GM21529 (cell line): Measurements from ENCODE around the gene ERFE.
"Not testable (repeated sequence)": the region's sequence is repeated elsewhere in the genome, so short reads cannot be mapped to it uniquely, and the experiment has no call there.

Source experiments
- ATAC-seq: cut with Tn5 transposase; IDR thresholded peaks from one replicate; pipeline ENCODE4 v1.9.1; 2021; ENCODE audit not compliant: unreplicated experiment

Gene ERFE

GRCh38 chr2:238167344-238167715 is 8.6 kb downstream of the ERFE start:
- no peak for ATAC-seq

GRCh38 chr2:238167761-238168160 is 9.0 kb downstream of the ERFE start:
- no peak for ATAC-seq

GRCh38 chr2:238168196-238169047 is 9.7 kb downstream of the ERFE start:
- ATAC-seq = no peak

GRCh38 chr2:238169048-238169707 is 10.4 kb downstream of the ERFE start:
- no peak for ATAC-seq

- ATAC-seq = no peak
These were observed 11.0 kb downstream of the ERFE start for GRCh38 chr2:238169708-238170251.

GRCh38 chr2:238170386-238171071 is 11.8 kb downstream of the ERFE start:
- ATAC-seq = no peak

GRCh38 chr2:238171072-238171431 is 12.3 kb downstream of the ERFE start:
- not testable (repeated sequence) for ATAC-seq

- no peak for ATAC-seq
These were observed 12.9 kb downstream of the ERFE start for GRCh38 chr2:238171575-238172187.

GRCh38 chr2:238172439-238172838 is 13.7 kb downstream of the ERFE start:
- no peak for ATAC-seq

- ATAC-seq = no peak
These were observed 14.9 kb downstream of the ERFE start for GRCh38 chr2:238173692-238174091.

- ATAC-seq = no peak
These were observed 15.5 kb downstream of the ERFE start for GRCh38 chr2:238174291-238174690.

- no peak for ATAC-seq
These were observed 15.9 kb downstream of the ERFE start for GRCh38 chr2:238174701-238175100.

- no peak for ATAC-seq
These were observed 17.8 kb downstream of the ERFE start for GRCh38 chr2:238176613-238177012.

GRCh38 chr2:238180554-238180953 is 21.8 kb downstream of the ERFE start:
- ATAC-seq = no peak

- ATAC-seq = no peak
These were observed 23.6 kb downstream of the ERFE start for GRCh38 chr2:238182362-238182761.

- ATAC-seq = no peak
These were observed 25.1 kb downstream of the ERFE start for GRCh38 chr2:238183821-238184220.

GRCh38 chr2:238187618-238188548 is 29.1 kb downstream of the ERFE start:
- ATAC-seq = no peak

GRCh38 chr2:238190445-238190844 is 31.7 kb downstream of the ERFE start:
- no peak for ATAC-seq

- no peak for ATAC-seq
These were observed 43.7 kb downstream of the ERFE start for GRCh38 chr2:238202326-238203093.
